Astrocyte of the hippocampus (primary cell): ENCODE measurements around the gene INPP5E.

Experiments
- DNase-seq: peaks from one replicate; pipeline ENCODE4 v3.0.0; 2011; ENCODE audit warnings: low read depth, low spot score

Gene INPP5E

DNA sequence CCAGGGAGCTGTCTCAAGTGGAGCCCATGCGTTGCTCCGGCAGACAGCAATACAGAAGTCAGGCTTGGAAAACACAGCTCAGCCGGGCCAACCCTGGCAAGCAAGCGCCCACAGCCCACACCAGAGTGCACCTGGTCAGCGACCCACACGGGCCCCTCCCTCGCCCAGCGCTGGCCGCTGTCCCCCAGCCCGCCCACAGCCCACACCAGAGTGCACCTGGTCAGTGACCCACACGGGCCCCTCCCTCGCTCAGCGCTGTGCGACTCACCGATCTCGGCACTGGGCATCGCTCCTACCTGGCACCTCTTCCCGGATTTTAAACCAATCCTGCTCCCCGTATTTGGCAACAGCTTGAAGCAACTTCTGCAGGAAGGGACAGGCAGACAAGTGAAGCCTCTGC, 52.4 kb downstream of the INPP5E start:
- no peak for DNase-seq

DNA sequence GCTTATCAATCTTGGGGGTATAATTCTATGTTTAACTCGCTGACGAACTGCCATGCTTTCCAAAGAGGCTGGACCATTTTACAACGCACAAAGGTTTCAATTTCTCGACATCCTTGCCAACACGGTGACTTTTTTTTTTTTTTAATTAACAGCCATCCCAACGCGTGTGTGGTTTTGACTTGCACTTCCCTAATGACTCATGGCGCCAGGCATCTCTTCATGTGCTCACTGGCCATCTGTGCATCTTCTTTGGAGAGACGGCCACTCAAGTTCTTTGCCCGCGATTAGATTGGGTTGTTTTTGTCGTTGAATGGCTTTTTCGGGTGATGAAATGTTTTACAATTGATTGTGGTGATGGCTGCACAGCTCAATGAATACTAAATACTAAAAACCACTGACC, 53.6 kb downstream of the INPP5E start:
- DNase-seq: no peak

DNA sequence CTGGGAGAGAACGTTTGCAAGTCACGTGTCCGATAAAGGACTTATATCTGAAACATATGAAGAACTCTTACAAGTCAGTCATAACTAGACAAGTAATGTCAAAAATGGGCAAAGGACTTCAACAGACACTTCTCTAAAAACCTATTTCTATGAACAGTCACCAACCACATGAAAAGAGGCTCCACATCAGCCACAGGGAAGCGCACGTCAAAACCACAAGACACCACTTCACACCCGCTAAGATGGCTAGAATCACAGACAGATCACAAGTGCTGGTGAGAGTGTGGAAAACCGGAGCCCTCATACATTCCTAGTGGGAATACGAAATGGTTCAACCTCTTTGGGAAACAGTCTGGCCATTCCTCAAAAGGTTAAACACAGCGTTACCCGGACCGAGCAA, 54.6 kb downstream of the INPP5E start:
- DNase-seq: no peak

DNA sequence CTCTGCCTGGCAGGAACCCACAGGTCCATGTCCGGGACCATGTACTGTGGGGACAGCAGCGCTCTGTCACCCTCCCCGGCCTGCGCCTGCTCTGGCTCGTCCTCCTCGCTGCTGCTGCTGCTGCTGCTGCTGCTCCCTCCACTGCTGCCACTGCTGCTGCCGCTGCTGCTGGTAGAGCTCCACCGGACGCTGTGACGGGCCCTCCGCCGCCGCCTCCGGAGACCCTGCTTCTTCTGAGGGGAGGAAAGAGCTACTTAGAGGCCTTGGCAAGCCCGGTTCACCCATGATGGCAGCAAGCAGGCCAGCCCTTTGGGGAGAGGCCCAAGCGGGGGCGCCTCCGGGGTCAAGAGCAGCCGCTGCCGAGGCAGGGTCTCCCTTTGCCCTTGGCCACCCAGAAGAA, 56.2 kb downstream of the INPP5E start:
- DNase-seq: no peak

DNA sequence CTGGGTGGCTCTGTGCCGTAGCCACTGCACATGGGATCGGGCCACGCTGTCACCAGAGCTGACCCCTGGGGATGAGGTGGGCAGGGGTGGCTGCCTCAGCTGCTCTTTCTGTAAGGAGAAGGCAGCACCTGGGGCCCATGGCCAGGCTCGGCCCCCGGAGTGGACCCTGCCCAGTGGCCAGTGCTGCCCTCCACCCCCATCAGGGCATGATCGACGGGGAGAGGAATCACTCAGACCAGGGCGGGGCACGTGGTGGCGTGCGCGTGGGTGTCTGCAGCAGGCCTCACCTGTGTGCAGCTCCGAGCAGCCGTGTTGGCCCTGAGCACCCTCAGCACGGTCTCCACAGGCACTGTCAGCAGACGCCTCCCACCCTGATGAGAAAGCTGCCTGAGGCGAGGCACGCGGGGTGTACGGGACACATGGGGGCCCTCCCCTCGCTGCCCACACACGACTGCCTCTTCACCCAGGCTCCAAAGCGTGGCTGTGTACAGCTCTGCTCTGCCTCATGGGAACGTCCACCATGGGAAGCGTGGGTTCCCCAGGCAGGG, 57.6 kb downstream of the INPP5E start:
- no peak for DNase-seq

- DNase-seq: no peak
Measured at GRCh38 chr9:136381311-136381710, 58.3 kb downstream of the INPP5E start.

DNA sequence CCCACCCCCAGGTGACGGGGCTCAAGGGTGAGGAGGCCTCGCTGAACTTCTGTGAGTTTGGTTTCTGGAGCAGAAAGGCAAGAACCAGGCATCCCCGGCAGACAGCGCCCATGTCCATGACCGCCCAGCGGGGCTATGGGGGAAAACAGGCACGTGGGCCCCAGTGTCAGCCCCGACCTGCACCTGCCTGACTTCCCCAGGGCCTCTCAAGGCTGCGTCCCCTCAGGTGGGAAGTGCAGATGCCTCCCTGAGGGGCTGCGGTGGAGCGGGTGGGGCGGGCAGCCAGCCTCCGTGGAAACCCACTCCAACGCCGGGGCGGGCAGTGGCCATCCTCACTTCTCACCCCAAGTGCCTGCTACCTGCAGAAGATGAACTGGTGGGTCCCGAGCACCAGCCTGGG, 59.3 kb downstream of the INPP5E start:
- no peak for DNase-seq

GRCh38 chr9:136379891-136380290, 59.8 kb downstream of the INPP5E start:
- no peak for DNase-seq

DNA sequence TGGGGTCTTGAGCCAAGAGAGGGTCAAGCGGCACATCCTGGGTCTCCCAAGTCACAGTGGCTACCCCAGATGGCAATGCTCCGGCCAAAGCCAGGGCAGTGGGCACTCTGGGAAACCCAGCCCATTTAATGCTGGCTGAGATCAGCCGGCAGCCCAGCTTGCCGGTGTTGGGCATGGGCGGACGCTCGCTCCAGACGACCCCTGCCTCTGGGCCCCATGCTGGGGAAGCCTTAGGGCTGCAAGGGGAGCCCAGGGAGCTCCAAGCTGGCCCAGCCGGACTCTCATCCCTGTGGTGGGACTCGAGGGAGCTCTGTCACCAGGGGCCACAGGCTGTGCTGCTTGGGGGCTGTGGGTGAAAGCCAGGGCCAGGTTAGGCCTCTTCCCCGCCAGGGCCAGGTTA, 60.2 kb downstream of the INPP5E start:
- no peak for DNase-seq

GRCh38 chr9:136379003-136379287, 60.7 kb downstream of the INPP5E start:
- DNase-seq: no peak
